Kidney (tissue), 14 donors: Measurements from ENCODE around the gene TRPM2. TPM values are rescaled to one million over a fixed set of nuclear protein-coding genes. Genes with fewer than 3 reads are reported as not detected.

ENCODE experiments used
- DNase-seq, 5 donors: peaks; one replicate each; pipeline ENCODE4 v3.0.0-alpha.2; 2013 to 2020
- FAIRE-seq: peaks from 2 replicates; lab custom pipeline; 2012; peaks lifted over from hg19 to GRCh38; lab: Jason Lieb, UNC
- H3K27ac ChIP-seq, 2 donors: one replicate each; pipeline ENCODE4 v1.7.0; 2013; ENCODE audit warnings: low read depth in 2 of 2, low read length in 2 of 2, inconsistent platforms in 1 of 2
- H3K27me3 ChIP-seq: one replicate; pipeline ENCODE4 v1.7.1; 2013; ENCODE audit warnings: low read length, inconsistent platforms; ENCODE audit not compliant: control insufficient read depth, insufficient read depth
- H3K36me3 ChIP-seq, 3 donors: one replicate each; pipeline versions ENCODE4 v1.7.0 to v1.7.1; 2013; ENCODE audit warnings: low read length in 3 of 3, control low read depth in 1 of 3, inconsistent platforms in 1 of 3; ENCODE audit not compliant: insufficient read depth in 3 of 3, control insufficient read depth in 2 of 3
- H3K4me1 ChIP-seq, 3 donors: one replicate each; pipeline versions ENCODE4 v1.7.0 to v1.7.1; 2013; ENCODE audit warnings: low read length in 3 of 3, inconsistent platforms in 1 of 3, low read depth in 1 of 3; ENCODE audit not compliant: control insufficient read depth in 2 of 3, insufficient read depth in 2 of 3
- H3K4me3 ChIP-seq, 3 donors: one replicate each; pipeline versions ENCODE4 v1.7.0 to v1.8.1; 2013; ENCODE audit warnings: low read length in 3 of 3, control low read depth in 1 of 3, inconsistent platforms in 1 of 3
- H3K9ac ChIP-seq, 3 donors: one replicate each; pipeline versions ENCODE4 v1.7.0 to v1.7.1; 2013; ENCODE audit warnings: low read length in 3 of 3, control low read depth in 1 of 3, inconsistent platforms in 1 of 3
- H3K9me3 ChIP-seq, 3 donors: one replicate each; pipeline versions ENCODE4 v1.7.0 to v1.7.1; 2013; ENCODE audit warnings: low read length in 3 of 3, control low read depth in 1 of 3, inconsistent platforms in 1 of 3; ENCODE audit not compliant: control insufficient read depth in 2 of 3, insufficient read depth in 1 of 3
- CTCF ChIP-seq: IDR thresholded peaks from 3 replicates; pipeline ENCODE4 v1.5.1; 2012; ENCODE audit warnings: mild to moderate bottlenecking, moderate library complexity, borderline replicate concordance; ENCODE audit not compliant: insufficient read depth; ENCODE audit errors: extremely low read depth
- intact Hi-C: fragments of 100-400 bp; cut with DNase I; formaldehyde crosslinking; loops from one replicate; pipeline ENCODE4 v1.11.1; 2022
- polyA plus RNA-seq: library from polyadenylated mRNA; stranded (reverse); fragments of 350-450 nt; fragmentation: Illumina TruSeq; extraction: RNeasy Lipid Tissue Mini Kit (QIAGEN cat#74804); gene quantifications from one replicate; pipeline ENCODE4 v1.2.3, GENCODE V29; 2014; ENCODE audit warnings: low read depth, low replicate concordance; ENCODE audit not compliant: insufficient read depth
- total RNA-seq: library from RNA; stranded (reverse); fragmentation: NEBNext Ultra II Directional; extraction: Animal tissue kit (Norgen Biotek cat#: 25700); gene quantifications from one replicate; pipeline ENCODE4 v1.2.1, GENCODE V29; 2021
- donor health status: control.
- donor health status: control.
- donor health status: control.
- donor health status: control.
- donor health status: control.
- donor health status: DM: yes; HTN: yes; CAD: no.
- donor health status: Normal renal cell carcinoma (clear cell type).

The TRPM2 gene
- total and polyA plus RNA-seq, 2 donors from 2014 or later = 2.0 to 11.5 TPM

DNA sequence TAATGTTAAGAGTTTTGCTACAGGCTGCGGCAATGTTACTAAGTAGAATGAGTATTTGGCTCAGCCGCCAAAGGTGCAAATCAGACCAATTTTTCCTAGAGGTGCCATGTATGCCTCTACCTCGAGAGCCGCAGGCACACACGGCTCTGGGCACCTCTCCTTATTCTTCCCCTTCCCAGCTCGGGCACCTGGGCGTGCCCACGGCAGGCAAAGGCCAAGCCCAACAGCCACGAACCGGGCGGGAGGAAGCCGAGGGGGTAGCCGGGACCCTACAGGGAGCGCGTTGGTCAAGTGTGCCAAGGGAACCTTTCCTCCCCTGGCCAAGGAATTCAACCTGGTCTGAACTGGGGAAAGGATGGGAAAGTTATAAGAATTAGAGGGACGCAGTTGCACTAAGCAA, 132.9 kb downstream of the TRPM2 start:
- no peak overlapping the region for H3K4me3 ChIP-seq
- no peak overlapping the region for H3K9ac ChIP-seq
- intact Hi-C loops = no loop called here
- DNase-seq (no peak), FAIRE-seq (no peak)
- no peak overlapping the region for H3K27ac ChIP-seq
- H3K27me3 ChIP-seq = no peaks in the 10 kb centered on the region
- no peaks in the 10 kb centered on the region for H3K36me3 ChIP-seq
- no peak for TF ChIP-seq CTCF
- H3K4me1 ChIP-seq = no peaks in the 10 kb centered on the region
- no peaks in the 10 kb centered on the region for H3K9me3 ChIP-seq

DNA sequence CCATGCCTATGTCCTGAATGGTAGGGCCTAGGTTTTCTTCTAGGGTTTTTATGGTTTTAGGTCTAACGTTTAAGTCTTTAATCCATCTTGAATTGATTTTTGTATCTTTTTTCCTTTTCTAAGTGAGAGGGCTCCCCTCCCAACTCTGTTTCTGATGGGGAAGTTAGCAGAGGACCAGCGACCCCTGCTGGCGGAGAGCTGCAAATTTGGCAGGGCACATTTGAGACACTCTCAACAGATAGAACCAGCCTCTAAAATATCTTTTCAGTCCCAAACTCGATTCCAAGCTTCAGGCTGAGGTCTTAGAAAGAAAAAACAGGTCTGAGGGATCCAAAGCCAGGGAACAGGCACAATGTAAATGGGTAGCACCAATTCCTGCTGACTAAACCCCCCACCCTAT, 134.4 kb downstream of the TRPM2 start:
- Histone ChIP-seq H3K9me3 (peaks cover 0 to 6% (median 0%) of the 10 kb centered on the region in 3 donors), H3K36me3 (no peaks in the 10 kb centered on the region), H3K4me1 (no peaks in the 10 kb centered on the region), H3K4me3 (no peak overlapping the region), H3K27me3 (no peaks in the 10 kb centered on the region), H3K9ac (no peak overlapping the region), H3K27ac (no peak overlapping the region)
- intact Hi-C loops = no loop called here
- DNase-seq (no peak), FAIRE-seq (no peak)
- TF ChIP-seq CTCF = no peak

- Histone ChIP-seq H3K36me3 (no peaks in the 10 kb centered on the region), H3K4me1 (no peaks in the 10 kb centered on the region), H3K27ac (no peak overlapping the region), H3K9me3 (peaks cover 0 to 14% (median 0%) of the 10 kb centered on the region in 3 donors), H3K4me3 (no peak overlapping the region), H3K9ac (no peak overlapping the region), H3K27me3 (no peaks in the 10 kb centered on the region)
- intact Hi-C loops = no loop called here
- no peak for FAIRE-seq
- no peak for TF ChIP-seq CTCF
- no peak for DNase-seq
Measured at GRCh38 chr21:44489962-44490361, 136.5 kb downstream of the TRPM2 start.

- TF ChIP-seq CTCF = no peak
- no peaks in the 10 kb centered on the region for H3K4me1 ChIP-seq
- no peak overlapping the region for H3K27ac ChIP-seq
- intact Hi-C loops = no loop called here
- DNase-seq (no peak), FAIRE-seq (no peak)
- H3K9me3 ChIP-seq = peaks cover 0 to 14% (median 0%) of the 10 kb centered on the region in 3 donors
- H3K4me3 ChIP-seq = no peak overlapping the region
- H3K27me3 ChIP-seq = no peaks in the 10 kb centered on the region
- H3K9ac ChIP-seq = no peak overlapping the region
- H3K36me3 ChIP-seq = no peaks in the 10 kb centered on the region
Measured at GRCh38 chr21:44490405-44490804, 137.0 kb downstream of the TRPM2 start.
